Measurements from ENCODE around the gene GYPC.

GYPC gene

DNA sequence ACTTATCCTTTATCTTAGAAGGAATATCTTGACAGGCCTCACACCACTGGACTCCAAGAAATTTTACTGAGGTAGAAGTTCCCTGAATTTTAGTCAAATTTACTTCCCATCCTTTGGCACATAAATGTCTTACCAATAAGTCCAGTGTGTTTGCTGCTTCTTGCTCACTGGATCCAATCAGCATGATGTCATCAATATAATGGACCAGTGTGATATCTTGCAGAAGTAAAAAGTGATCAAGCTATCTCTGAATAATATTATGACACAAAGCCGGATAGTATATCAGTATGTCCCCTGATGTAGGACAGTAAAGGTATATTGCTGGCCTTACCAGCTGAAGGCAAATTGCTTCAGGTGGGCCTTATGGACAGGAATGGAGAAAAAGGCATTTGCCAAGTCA is 6.9 kb upstream of the GYPC start:
- Histone ChIP-seq H3K27ac (ENCODE audit: poor library complexity, severe bottlenecking) (no peak overlapping the region), H3K36me3 (ENCODE audit: low read depth) (no peaks in the 10 kb centered on the region), H3K27me3 (ENCODE audit: insufficient read depth, poor library complexity, severe bottlenecking) (no peaks in the 10 kb centered on the region), H3K4me1 (ENCODE audit: insufficient read depth, poor library complexity, severe bottlenecking) (no peaks in the 10 kb centered on the region), H3K4me3 (ENCODE audit: severe bottlenecking) (no peak overlapping the region), H3K9me3 (ENCODE audit: severe bottlenecking) (no peaks in the 10 kb centered on the region)
- ATAC-seq (ENCODE audit: low read depth) (no peak), DNase-seq (ENCODE audit: low spot score) (no peak)
- TF ChIP-seq, protein P1, sequence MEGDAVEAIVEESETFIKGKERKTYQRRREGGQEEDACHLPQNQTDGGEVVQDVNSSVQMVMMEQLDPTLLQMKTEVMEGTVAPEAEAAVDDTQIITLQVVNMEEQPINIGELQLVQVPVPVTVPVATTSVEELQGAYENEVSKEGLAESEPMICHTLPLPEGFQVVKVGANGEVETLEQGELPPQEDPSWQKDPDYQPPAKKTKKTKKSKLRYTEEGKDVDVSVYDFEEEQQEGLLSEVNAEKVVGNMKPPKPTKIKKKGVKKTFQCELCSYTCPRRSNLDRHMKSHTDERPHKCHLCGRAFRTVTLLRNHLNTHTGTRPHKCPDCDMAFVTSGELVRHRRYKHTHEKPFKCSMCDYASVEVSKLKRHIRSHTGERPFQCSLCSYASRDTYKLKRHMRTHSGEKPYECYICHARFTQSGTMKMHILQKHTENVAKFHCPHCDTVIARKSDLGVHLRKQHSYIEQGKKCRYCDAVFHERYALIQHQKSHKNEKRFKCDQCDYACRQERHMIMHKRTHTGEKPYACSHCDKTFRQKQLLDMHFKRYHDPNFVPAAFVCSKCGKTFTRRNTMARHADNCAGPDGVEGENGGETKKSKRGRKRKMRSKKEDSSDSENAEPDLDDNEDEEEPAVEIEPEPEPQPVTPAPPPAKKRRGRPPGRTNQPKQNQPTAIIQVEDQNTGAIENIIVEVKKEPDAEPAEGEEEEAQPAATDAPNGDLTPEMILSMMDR (IDR thresholded peaks at IDR 0.05; ENCODE audit: poor library complexity, severe bottlenecking): no peak

DNA sequence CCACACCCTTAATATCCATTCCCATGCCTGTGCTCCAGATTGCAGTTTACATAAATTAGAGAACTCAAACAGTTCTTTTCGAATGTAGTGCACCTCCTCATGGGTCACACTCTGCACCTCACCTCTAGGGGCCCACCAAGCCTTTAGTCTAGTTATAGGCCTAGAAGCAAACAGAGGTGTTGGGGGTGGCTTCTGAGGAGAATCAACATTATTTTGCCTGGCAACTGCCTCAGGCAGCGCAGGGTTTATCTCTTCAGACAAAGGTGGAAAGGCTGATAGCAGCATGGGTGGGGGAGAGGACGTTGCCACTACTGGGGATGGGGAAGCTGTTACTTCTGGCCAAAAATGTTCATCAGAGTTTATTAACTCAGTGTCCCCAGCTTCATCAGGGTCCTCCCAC is 5.0 kb upstream of the GYPC start:
- no peak for ATAC-seq (ENCODE audit: low read depth)
- Histone ChIP-seq H3K4me3 (ENCODE audit: severe bottlenecking) (no peak overlapping the region), H3K27me3 (ENCODE audit: insufficient read depth, poor library complexity, severe bottlenecking) (peaks cover under 1% of the 10 kb centered on the region), H3K36me3 (ENCODE audit: low read depth) (no peaks in the 10 kb centered on the region), H3K9me3 (ENCODE audit: severe bottlenecking) (no peaks in the 10 kb centered on the region), H3K4me1 (ENCODE audit: insufficient read depth, poor library complexity, severe bottlenecking) (no peaks in the 10 kb centered on the region), H3K27ac (ENCODE audit: poor library complexity, severe bottlenecking) (no peak overlapping the region)
- DNase-seq (ENCODE audit: low spot score): no peak
- TF ChIP-seq, protein P1 (IDR thresholded peaks at IDR 0.05; ENCODE audit: poor library complexity, severe bottlenecking): no peak

DNA sequence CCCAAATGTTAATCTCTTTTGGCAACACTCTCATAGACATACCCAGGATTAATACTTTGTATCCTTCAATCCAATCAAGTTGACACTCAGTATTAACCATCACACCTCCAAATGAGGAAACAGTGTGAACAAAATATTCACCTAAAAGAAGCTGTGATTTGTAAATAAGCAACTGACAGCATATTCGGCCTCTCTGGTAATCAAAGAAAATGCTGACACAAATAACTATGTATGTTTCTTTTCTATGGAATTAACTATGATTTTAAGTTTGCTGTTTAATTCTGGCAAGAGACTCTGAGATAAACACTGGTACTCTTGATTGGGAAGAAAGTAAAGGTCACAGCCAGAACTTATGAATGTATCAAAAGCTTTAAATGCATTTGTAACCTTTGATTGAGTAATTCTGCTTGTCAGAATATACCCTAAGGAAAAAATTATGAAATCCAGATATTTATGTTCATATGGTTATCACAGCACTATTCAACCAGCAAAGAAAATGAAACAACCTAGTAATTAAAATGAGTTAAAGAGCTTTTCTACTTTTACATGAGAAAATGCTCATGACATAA is 3.6 kb upstream of the GYPC start:
- no peak overlapping the region for H3K27ac ChIP-seq (ENCODE audit: poor library complexity, severe bottlenecking)
- TF ChIP-seq, protein P1 (IDR thresholded peaks at IDR 0.05; ENCODE audit: poor library complexity, severe bottlenecking): no peak

DNA sequence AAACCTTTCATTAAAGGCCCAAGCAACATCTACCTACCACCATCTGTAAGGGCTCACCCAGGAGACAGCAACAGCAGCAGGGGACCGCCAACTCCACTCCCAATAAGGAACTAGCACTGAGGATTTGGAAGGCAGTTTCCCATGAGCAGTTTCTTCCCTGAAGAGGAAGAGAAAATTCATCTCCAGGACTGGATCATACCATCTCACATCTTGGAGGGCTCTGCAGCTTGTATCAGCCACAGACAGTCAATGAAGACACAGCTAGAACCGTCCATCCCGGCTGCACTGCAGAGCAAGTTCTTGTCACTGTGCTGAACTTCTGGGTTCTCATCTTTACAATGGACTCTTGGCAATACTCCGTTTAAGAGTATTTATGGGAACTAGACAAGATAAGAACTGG is 2.8 kb upstream of the GYPC start:
- no peaks in the 10 kb centered on the region for H3K4me1 ChIP-seq (ENCODE audit: insufficient read depth, poor library complexity, severe bottlenecking)
- no peak overlapping the region for H3K27ac ChIP-seq (ENCODE audit: poor library complexity, severe bottlenecking)
- H3K27me3 ChIP-seq (ENCODE audit: insufficient read depth, poor library complexity, severe bottlenecking): peaks cover 8% of the 10 kb centered on the region
- no peak overlapping the region for H3K4me3 ChIP-seq (ENCODE audit: severe bottlenecking)
- TF ChIP-seq, protein P1 (IDR thresholded peaks at IDR 0.05; ENCODE audit: poor library complexity, severe bottlenecking): no peak
- ATAC-seq (ENCODE audit: low read depth) (no peak), DNase-seq (ENCODE audit: low spot score) (no peak)
- H3K36me3 ChIP-seq (ENCODE audit: low read depth): no peaks in the 10 kb centered on the region
- H3K9me3 ChIP-seq (ENCODE audit: severe bottlenecking): no peaks in the 10 kb centered on the region

More for the DNA sequence above, 3.6 kb upstream of the GYPC start:
- H3K36me3 ChIP-seq (ENCODE audit: low read depth): no peaks in the 10 kb centered on the region
- H3K4me3 ChIP-seq (ENCODE audit: severe bottlenecking): no peak overlapping the region
- H3K9me3 ChIP-seq (ENCODE audit: severe bottlenecking): no peaks in the 10 kb centered on the region
- ATAC-seq (ENCODE audit: low read depth) (no peak), DNase-seq (ENCODE audit: low spot score) (no peak)
- H3K4me1 ChIP-seq (ENCODE audit: insufficient read depth, poor library complexity, severe bottlenecking): no peaks in the 10 kb centered on the region
- H3K27me3 ChIP-seq (ENCODE audit: insufficient read depth, poor library complexity, severe bottlenecking): peaks cover 8% of the 10 kb centered on the region

DNA sequence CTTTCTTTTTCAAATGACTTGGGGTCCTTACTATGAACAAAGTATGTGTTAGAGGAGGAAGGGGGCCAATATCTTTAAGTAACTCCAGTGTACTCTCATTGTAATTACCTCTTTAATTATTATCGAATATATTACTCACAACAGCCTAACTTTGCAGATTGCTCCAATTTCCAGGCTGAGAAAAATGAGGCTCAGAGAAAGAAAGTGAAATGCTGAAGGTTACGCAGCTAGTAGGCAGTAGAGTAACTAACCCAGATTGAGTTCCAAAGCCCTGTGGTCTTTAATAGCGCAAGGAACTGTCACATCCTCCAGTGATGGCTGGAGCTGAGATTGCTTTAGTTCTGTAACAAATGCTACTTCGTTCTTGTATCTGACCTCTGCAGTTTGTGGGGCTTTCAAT is 2.2 kb upstream of the GYPC start:
- Histone ChIP-seq H3K9me3 (ENCODE audit: severe bottlenecking) (no peaks in the 10 kb centered on the region), H3K27ac (ENCODE audit: poor library complexity, severe bottlenecking) (no peak overlapping the region), H3K27me3 (ENCODE audit: insufficient read depth, poor library complexity, severe bottlenecking) (peaks cover 8% of the 10 kb centered on the region), H3K4me1 (ENCODE audit: insufficient read depth, poor library complexity, severe bottlenecking) (no peaks in the 10 kb centered on the region), H3K4me3 (ENCODE audit: severe bottlenecking) (no peak overlapping the region), H3K36me3 (ENCODE audit: low read depth) (no peaks in the 10 kb centered on the region)
- DNase-seq (ENCODE audit: low spot score): no peak
- ATAC-seq (ENCODE audit: low read depth): no peak
- TF ChIP-seq, protein P1 (IDR thresholded peaks at IDR 0.05; ENCODE audit: poor library complexity, severe bottlenecking): no peak

Data from RWPE2 (cell line).